DMS153 treated with DMSO at 0.1 percent for 48 hours (cell line): ENCODE data around the gene CLIP3.
A peak's percentile ranks its signal among the peaks of the same experiment; 100 is the strongest.

ENCODE experiments used
- DNase-seq: peaks from one replicate; lab custom pipeline; 2025; ENCODE audit not compliant: unreplicated experiment; lab: John Stamatoyannopoulos, UW

Gene CLIP3

GRCh38 chr19:36009633-36010379 lies 22.9 kb downstream of the CLIP3 start:
- DNase-seq, result no peak

GRCh38 chr19:36009220-36009619 lies 23.5 kb downstream of the CLIP3 start:
- DNase-seq, result peak; percentile 64

- peak; percentile 25 for DNase-seq
Observed at GRCh38 chr19:36008336-36008978, 24.2 kb downstream of the CLIP3 start, which contains the start of gene SYNE4. Gene SYNE4, minus strand, starts transcription at chr19:36008813. Its CDS starts 132 bp downstream, at chr19:36008681.

GRCh38 chr19:36006955-36007354 lies 25.7 kb downstream of the CLIP3 start:
- no peak for DNase-seq

GRCh38 chr19:36003284-36003683 lies 29.4 kb downstream of the CLIP3 start:
- no peak for DNase-seq

GRCh38 chr19:36001605-36002004 lies 31.1 kb downstream of the CLIP3 start:
- DNase-seq, result no peak

- DNase-seq, result no peak
Observed at GRCh38 chr19:35996777-35997176, 35.9 kb downstream of the CLIP3 start.

- peak; percentile 90 for DNase-seq
Observed at GRCh38 chr19:35995048-35995993, 37.4 kb downstream of the CLIP3 start, which contains the start of gene SDHAF1. Gene SDHAF1, plus strand, starts transcription at chr19:35995188. Its CDS starts 87 bp downstream, at chr19:35995275.

GRCh38 chr19:35993923-35994598 lies 38.6 kb downstream of the CLIP3 start:
- no peak for DNase-seq

- DNase-seq, result no peak
Observed at GRCh38 chr19:35992907-35993765, 39.5 kb downstream of the CLIP3 start.

- no peak for DNase-seq
Observed at GRCh38 chr19:35991731-35992450, 40.8 kb downstream of the CLIP3 start.

GRCh38 chr19:35990771-35991730 lies 41.6 kb downstream of the CLIP3 start:
- DNase-seq, result no peak

GRCh38 chr19:35990156-35990555 lies 42.5 kb downstream of the CLIP3 start:
- DNase-seq, result no peak

- DNase-seq, result no peak
Observed at GRCh38 chr19:35988824-35989223, 43.8 kb downstream of the CLIP3 start.

GRCh38 chr19:35987571-35987896 lies 45.1 kb downstream of the CLIP3 start:
- no peak for DNase-seq

GRCh38 chr19:35986664-35987570 lies 45.8 kb downstream of the CLIP3 start:
- peak; percentile 39 for DNase-seq

- DNase-seq, result no peak
Observed at GRCh38 chr19:35986111-35986510, 46.6 kb downstream of the CLIP3 start.
